ENCODE measurements around the gene HEBP1. TPM values are rescaled to one million over a fixed set of nuclear protein-coding genes. Genes with fewer than 3 reads are reported as not detected.

Gene HEBP1
- total RNA-seq, 1 donor from 2014 or later, result 20.5 TPM

GRCh38 chr12:13023811-13024530, 23.9 kb upstream of the HEBP1 start:
- peak; percentile 10 to 37 for DNase-seq (ENCODE audit: low read depth in 2 of 2)

DNA sequence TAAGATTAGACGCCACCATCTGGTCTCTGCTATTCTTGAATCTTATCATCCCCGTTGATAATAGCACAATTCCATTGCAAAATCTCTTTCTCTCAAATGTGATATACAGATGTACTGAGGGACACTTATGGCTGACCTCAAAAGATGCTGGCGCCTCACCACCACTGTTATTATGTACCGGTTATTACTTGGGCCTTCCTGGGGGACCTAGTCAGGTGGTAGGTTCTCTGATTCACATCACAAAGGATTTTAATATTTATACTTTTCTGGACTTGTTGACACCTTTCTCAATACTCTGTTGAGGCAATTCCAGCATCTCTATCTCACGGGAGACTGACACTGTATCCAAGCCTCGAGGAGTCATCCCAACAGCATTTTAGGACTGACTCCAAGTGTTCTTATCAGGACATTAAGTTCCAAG, 22.8 kb upstream of the HEBP1 start:
- DNase-seq (ENCODE audit: low read depth in 2 of 2), result no peak

GRCh38 chr12:13011098-13011497, 11.0 kb upstream of the HEBP1 start:
- no peak for DNase-seq (ENCODE audit: low read depth in 2 of 2)

GRCh38 chr12:13008741-13009380, 8.8 kb upstream of the HEBP1 start:
- no peak for DNase-seq (ENCODE audit: low read depth in 2 of 2)

DNA sequence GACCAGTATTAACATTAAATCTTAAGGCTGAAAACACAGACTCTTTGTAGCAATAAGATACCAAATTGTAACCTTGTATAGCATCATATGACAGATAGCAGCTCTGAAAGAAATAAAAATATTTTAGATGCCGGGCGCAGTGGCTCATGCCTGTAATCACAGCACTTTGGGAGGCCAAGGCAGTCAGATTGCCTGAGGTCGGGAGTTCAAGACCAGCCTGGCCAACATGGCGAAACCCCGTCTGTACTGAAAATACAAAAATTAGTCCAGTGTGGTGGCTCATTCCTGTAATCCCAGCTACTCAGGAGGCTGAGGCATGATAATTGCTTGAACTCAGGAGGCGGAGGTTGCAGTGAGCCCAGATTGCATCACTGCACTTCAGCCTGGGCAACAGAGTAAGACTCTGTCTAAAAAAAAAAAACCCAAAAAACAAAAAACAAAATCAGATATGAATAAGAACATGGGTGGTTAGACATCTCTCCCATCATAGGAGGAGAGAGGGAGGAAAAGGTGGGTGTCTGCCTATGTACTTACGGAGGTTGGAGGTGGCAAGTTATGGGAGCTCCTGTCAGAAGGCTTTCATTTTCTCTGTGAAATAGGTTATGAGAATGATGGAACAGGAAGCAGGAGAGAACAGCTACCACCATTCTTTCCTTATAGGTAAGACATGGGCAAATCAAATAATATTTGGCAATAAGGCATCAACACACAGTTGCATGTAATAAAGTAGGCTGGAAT, 7.6 kb upstream of the HEBP1 start:
- no peak for DNase-seq (ENCODE audit: low read depth in 2 of 2)

- no peak for DNase-seq (ENCODE audit: low read depth in 2 of 2)
Observed at GRCh38 chr12:13005649-13006048, 5.6 kb upstream of the HEBP1 start.

- no peak for DNase-seq (ENCODE audit: low read depth in 2 of 2)
Observed at GRCh38 chr12:13004986-13005385, 4.9 kb upstream of the HEBP1 start.

- DNase-seq (ENCODE audit: low read depth in 2 of 2), result no peak
Observed at GRCh38 chr12:13004361-13004760, 4.3 kb upstream of the HEBP1 start.

DNA sequence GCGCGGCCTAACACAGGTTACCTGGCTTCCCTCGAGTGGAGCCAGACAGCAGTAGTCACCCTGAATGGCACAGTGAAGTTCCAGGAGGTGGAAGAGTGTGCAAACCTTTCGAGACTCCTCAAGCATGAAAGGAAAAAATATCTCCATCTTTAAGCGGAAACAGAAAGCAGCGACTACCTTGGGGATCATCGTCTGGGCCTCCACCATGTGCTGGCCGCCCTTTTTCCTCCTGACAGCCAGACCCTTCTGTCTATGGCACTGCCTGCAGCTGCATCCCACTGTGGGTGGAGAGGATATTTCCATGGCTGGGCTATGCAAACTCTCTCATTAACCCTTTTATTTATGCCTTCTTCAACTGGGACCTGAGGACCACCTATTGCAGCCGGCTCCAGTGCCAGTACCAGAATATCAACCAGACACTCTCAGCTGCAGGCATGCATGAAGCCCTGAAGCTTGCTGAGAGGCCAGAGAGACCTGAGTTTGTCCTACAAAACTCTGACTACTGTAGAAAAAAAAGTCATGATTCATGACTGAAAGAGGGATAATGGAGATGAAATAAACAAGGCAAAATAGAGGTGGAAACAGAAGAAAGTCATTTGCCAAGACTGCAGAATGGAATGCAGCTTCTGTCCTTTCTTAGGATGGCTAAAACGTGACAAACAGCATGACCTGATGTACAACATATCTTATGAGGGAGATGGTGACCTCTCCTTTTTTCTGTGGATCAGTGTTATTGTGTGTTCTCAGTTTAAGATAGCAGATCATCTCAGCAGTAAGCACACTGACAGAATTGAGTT, 2.4 kb upstream of the HEBP1 start:
- no peak for DNase-seq (ENCODE audit: low read depth in 2 of 2)

DNA sequence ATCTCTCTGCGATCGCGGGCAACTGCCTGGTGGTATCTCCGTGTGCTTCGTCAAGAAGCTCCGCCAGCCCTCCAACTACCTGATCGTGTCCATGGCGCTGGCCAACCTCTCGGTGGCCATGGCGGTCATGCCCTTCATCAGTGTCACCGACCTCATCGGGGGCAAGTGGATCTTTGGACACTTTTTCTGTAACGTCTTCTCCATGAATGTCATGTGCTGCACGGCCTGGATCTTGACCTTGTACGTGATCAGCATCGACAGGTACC, 1.6 kb upstream of the HEBP1 start:
- DNase-seq (ENCODE audit: low read depth in 2 of 2), result no peak

- DNase-seq (ENCODE audit: low read depth in 2 of 2), result peak; percentile 20 to 78
Observed at GRCh38 chr12:13000925-13001774, 1.1 kb upstream of the HEBP1 start.

- peak in 1 of 2 donors; percentile 10 for DNase-seq (ENCODE audit: low read depth in 2 of 2)
Observed at GRCh38 chr12:13000616-13000924, 505 bp upstream of the HEBP1 start.

- DNase-seq (ENCODE audit: low read depth in 2 of 2), result peak in 1 of 2 donors; percentile 32
Observed at GRCh38 chr12:12999271-12999958, 650 bp downstream of the HEBP1 start.

GRCh38 chr12:12998248-12998647, 1.8 kb downstream of the HEBP1 start:
- no peak for DNase-seq (ENCODE audit: low read depth in 2 of 2)

DNA sequence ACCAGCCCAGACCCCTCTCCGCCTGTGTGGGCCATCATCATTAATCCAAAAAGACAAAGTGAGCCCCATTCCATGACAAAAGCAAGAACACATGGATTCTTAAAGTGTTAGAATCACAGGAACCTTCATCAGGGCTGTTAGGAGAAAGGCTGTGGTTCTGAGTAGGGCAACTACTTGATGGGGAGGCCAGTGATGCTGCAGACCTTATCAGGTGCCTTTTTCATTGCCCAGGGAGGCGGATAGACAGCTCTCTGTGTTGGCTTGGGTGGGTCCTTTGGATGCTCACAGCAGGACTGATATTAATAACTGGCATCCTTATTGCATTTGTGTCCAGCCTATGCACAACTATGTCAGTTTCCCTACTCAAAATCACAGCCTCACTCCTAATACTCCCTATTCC, 2.3 kb downstream of the HEBP1 start:
- no peak for DNase-seq (ENCODE audit: low read depth in 2 of 2)

DNA sequence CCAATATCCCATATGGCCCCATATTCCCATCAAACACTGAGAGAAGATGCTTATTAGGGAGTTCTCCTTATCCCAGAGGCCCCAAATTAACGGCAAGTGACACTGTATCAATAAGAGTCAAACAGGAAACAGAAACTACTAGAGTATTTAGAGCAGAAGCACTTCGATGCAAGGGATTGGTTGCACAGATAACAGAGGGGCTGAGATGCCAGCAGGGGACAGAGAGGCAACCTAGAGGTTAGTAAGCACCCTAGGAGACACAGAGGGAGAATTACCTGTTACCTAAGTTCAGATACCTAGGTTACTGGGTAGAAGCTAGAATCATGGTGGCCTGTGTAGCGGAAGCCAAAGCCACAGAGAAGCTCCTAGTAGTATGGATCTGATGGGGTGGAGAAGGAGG, 2.9 kb downstream of the HEBP1 start:
- DNase-seq (ENCODE audit: low read depth in 2 of 2), result no peak

- DNase-seq (ENCODE audit: low read depth in 2 of 2), result no peak
Observed at GRCh38 chr12:12996209-12996608, 3.9 kb downstream of the HEBP1 start.

DNA sequence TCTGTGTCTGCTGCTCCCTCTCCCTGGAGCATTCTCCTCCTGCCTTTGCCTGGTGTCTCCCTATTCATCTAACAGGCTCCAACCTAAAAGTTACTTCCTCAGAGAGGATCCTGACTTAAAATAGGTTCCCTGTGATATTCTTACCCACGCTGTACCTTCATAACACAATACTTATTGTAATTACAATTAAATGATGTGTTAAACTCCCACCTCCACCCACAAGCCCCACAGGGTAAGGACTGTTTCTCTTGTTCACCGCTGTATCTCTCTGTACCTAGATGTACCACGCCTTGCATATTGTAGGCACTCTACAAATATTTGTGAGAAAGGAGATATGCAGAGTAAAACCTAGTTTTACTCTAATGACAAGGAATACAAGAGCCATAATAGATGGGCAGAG, 5.0 kb downstream of the HEBP1 start:
- DNase-seq (ENCODE audit: low read depth in 2 of 2), result no peak

DNA sequence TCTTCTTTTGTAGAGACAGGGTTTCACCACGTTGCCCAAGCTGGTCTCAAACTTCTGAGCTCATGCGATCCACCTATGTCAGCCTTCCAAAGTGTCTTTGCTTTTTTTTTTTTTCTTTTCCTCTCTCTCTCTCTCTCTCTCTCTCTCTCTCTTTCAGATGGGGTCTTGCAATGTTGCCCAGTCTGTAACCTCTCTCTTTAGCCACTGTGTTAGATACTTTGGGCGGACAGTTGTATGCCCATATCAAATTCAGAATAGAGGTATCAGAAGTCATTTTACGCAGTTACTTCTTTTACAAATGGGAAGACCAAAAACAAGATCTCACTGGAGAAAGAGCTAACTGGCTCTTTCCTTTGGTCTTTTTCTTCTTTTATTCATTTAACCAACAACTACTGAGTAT, 6.7 kb downstream of the HEBP1 start:
- DNase-seq (ENCODE audit: low read depth in 2 of 2), result no peak

GRCh38 chr12:12992418-12993130, 7.5 kb downstream of the HEBP1 start:
- DNase-seq (ENCODE audit: low read depth in 2 of 2), result peak; percentile 73 to 78

All from dermis microvascular lymphatic vessel endothelial cell (primary cell).